Lower lobe of right lung (tissue), 2 donors: ENCODE results near the gene EIPR1. TPM values are rescaled to one million over a fixed set of nuclear protein-coding genes. Genes with fewer than 3 reads are reported as not detected.

Experiments
- ATAC-seq, 2 donors: fragments of 200-7000 bp; cut with Tn5 transposase; one replicate each; pipeline ENCODE4 v1.9.1; 2020 to 2022; ENCODE audit warnings: mild to moderate bottlenecking in 2 of 2, moderate library complexity in 2 of 2
- DNase-seq: peaks from one replicate; pipeline ENCODE4 v3.0.0-alpha.2; 2020
- H3K27ac ChIP-seq: fragments of 200-600 bp; one replicate; pipeline ENCODE4 v1.8.0; 2022
- H3K27me3 ChIP-seq: fragments of 200-600 bp; one replicate; pipeline ENCODE4 v1.8.0; 2022; ENCODE audit warnings: low read depth
- H3K36me3 ChIP-seq: fragments of 200-600 bp; one replicate; pipeline ENCODE4 v1.8.0; 2022; ENCODE audit warnings: mild to moderate bottlenecking
- H3K4me1 ChIP-seq: fragments of 200-600 bp; one replicate; pipeline ENCODE4 v1.8.0; 2022
- H3K4me3 ChIP-seq: fragments of 200-600 bp; one replicate; pipeline ENCODE4 v1.8.0; 2022; ENCODE audit warnings: mild to moderate bottlenecking
- H3K9me3 ChIP-seq: fragments of 200-600 bp; one replicate; pipeline ENCODE4 v1.8.0; 2022
- CTCF ChIP-seq: fragments of 200-600 bp; IDR thresholded peaks from one replicate; pipeline ENCODE4 v1.8.0; 2022; ENCODE audit warnings: antibody characterized with exemption, mild to moderate bottlenecking
- intact Hi-C: fragments of 100-400 bp; cut with DNase I; formaldehyde crosslinking; loops from one replicate; pipeline ENCODE4 v1.11.0; 2022
- total RNA-seq: library from RNA; stranded (reverse); fragmentation: NEBNext Ultra II Directional; extraction: Animal tissue kit (Norgen Biotek cat#: 25700); gene quantifications from one replicate; pipeline ENCODE4 v1.2.1, GENCODE V29; 2021
- donor health status: DM: no; HTN: yes; CAD: no; lungs with severe emphysema.

EIPR1 gene
- total RNA-seq, 1 donor from 2014 or later, result 14.9 TPM

DNA sequence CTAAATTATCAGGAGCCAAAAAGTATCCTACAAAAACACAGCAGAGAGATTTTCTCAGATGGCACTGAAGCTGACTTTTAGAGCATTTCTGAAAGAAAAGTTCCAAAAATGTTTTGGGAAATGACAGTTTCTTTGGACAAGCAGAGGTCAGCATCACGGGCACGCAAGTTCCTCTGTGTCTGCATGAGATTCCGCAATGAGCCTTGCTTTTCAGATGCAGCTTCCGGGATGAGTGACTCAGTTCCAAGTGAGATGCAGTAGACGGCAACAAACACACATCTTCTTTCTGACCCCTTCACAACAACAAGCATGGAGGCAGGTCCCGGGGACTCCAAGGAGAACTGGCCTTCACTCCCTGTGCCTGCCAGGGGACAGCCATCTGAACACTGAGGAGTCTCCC, 76.6 kb downstream of the EIPR1 start:
- Histone ChIP-seq H3K9me3 (no peaks in the 10 kb centered on the region), H3K4me1 (peaks cover 10% of the 10 kb centered on the region), H3K27me3 (no peaks in the 10 kb centered on the region), H3K27ac (no peak overlapping the region), H3K4me3 (no peak overlapping the region), H3K36me3 (peaks cover 4% of the 10 kb centered on the region)
- ATAC-seq (no peak), DNase-seq (peak; percentile 3)
- intact Hi-C loops, result no loop called here
- TF ChIP-seq CTCF, result no peak

DNA sequence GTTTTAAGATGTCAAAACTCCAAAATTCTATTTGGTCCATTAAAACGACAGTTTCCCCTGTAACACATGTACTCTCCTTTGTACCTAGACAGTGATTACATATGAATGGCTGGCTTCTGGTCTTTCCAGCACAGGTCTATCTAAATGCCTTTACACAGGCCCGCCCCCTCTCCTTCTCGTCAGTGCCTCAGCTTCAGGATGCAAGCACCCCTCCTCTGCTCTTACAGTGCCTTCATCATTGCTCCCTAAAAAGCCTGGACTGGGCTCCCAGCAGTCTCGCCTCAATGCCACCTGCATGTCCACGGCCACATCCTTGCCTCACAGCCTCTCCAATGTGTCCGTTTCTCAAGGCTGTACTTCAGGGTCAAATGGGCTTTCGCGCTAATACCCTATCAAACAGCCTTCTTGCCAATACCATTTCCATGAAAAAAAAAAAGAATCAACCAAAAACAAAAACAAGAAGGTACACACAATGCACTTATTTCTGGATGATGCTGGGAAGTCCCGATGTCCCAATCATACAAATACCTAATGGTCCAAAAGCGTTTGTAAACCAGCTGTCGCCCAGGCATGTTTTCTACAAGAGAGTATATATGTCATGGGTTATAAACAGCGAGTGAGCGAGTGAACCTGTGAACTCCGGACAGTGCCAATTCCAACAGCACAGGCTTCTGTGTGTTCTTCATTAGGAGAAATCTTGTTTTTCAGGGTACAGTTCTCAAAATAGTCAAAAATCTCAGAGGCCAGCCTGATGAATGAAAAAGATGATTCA, 77.2 kb downstream of the EIPR1 start:
- Histone ChIP-seq H3K4me3 (no peak overlapping the region), H3K9me3 (no peaks in the 10 kb centered on the region), H3K4me1 (peaks cover 10% of the 10 kb centered on the region), H3K36me3 (peaks cover 4% of the 10 kb centered on the region), H3K27ac (no peak overlapping the region), H3K27me3 (no peaks in the 10 kb centered on the region)
- no peak for TF ChIP-seq CTCF
- intact Hi-C loops, result no loop called here
- DNase-seq (peak; percentile 31), ATAC-seq (no peak)

- peak; percentile 36 for DNase-seq
- intact Hi-C loops, result no loop called here
Observed at GRCh38 chr2:3299703-3300102, 77.9 kb downstream of the EIPR1 start.

GRCh38 chr2:3299130-3299529, 78.5 kb downstream of the EIPR1 start:
- no peaks in the 10 kb centered on the region for H3K9me3 ChIP-seq
- peaks cover 10% of the 10 kb centered on the region for H3K4me1 ChIP-seq
- ATAC-seq (no peak), DNase-seq (peak; percentile 20)
- no peak overlapping the region for H3K4me3 ChIP-seq
- no peak overlapping the region for H3K27ac ChIP-seq
- TF ChIP-seq CTCF, result no peak
- H3K36me3 ChIP-seq, result peaks cover 4% of the 10 kb centered on the region
- intact Hi-C loops, result no loop called here
- no peaks in the 10 kb centered on the region for H3K27me3 ChIP-seq

More at GRCh38 chr2:3299703-3300102, 77.9 kb downstream of the EIPR1 start:
- Histone ChIP-seq H3K4me3 (no peak overlapping the region), H3K27ac (no peak overlapping the region), H3K4me1 (peaks cover 10% of the 10 kb centered on the region), H3K36me3 (peaks cover 4% of the 10 kb centered on the region), H3K9me3 (no peaks in the 10 kb centered on the region), H3K27me3 (no peaks in the 10 kb centered on the region)
- peak; percentile 25 to 64 for ATAC-seq
- TF ChIP-seq CTCF, result no peak

- H3K36me3 ChIP-seq, result peaks cover 4% of the 10 kb centered on the region
- TF ChIP-seq CTCF, result no peak
- no peak for ATAC-seq
- H3K27ac ChIP-seq, result no peak overlapping the region
- no peaks in the 10 kb centered on the region for H3K9me3 ChIP-seq
- intact Hi-C loops, result no loop called here
- no peak overlapping the region for H3K4me3 ChIP-seq
- no peak for DNase-seq
- no peaks in the 10 kb centered on the region for H3K27me3 ChIP-seq
- peaks cover 3% of the 10 kb centered on the region for H3K4me1 ChIP-seq
Observed at GRCh38 chr2:3298191-3298590, 79.4 kb downstream of the EIPR1 start.
